GM12878 (cell line): Measurements from ENCODE around the gene HOXD13. TPM values are rescaled to one million over a fixed set of nuclear protein-coding genes. Genes with fewer than 3 reads are reported as not detected.
A peak's percentile ranks its signal among the peaks of the same experiment; 100 is the strongest.

ENCODE experiments used
- ATAC-seq: fragments of 200-7000 bp; cut with Tn5 transposase; 3 replicates; pipeline ENCODE4 v1.9.1; 2020; ENCODE audit warnings: mild to moderate bottlenecking, moderate library complexity
- BruUV-seq: library from RNA; stranded (reverse); fragments of 400-500 nt; replicated peaks from 2 replicates; lab custom pipeline; 2021; lab: Mats Ljungman, UMichigan
- CTCF ChIA-PET: fragments of 300-600 bp; sonication (Branson Sonifier 250); formaldehyde crosslinking; extraction: SDS; loops from one replicate; lab custom pipeline; 2021; ENCODE audit warnings: inconsistent platforms; lab: Yijun Ruan, JAX
- POLR2A ChIA-PET: fragments of 350-600 bp; formaldehyde crosslinking; extraction: SDS; loops from one replicate; lab custom pipeline; 2021; ENCODE audit warnings: inconsistent platforms; lab: Charles Lee
- RAD21 ChIA-PET: fragments of 300-600 bp; sonication (Branson Sonifier 250); formaldehyde crosslinking; loops from one replicate; lab custom pipeline; 2023; ENCODE audit warnings: antibody characterized with exemption; ENCODE audit not compliant: unreplicated experiment; lab: Charles Lee
- SMC1A ChIA-PET: fragments of 300-600 bp; sonication (Branson Sonifier 250); formaldehyde crosslinking; loops from one replicate; lab custom pipeline; 2023; ENCODE audit not compliant: unreplicated experiment, uncharacterized antibody; lab: Charles Lee
- DNase-seq: peaks from one replicate; pipeline ENCODE4 v3.0.0-alpha.2; 2011; ENCODE audit warnings: low read depth, low spot score
- FAIRE-seq: peaks from 3 replicates; lab custom pipeline; 2011; peaks lifted over from hg19 to GRCh38; lab: Jason Lieb, UNC
- H2AFZ ChIP-seq: 2 replicates; pipeline ENCODE4 v1.6.0; 2011; ENCODE audit warnings: low read depth, low read length, control low read depth; ENCODE audit not compliant: control insufficient read depth
- H3K27ac ChIP-seq: 2 replicates; pipeline ENCODE4 v1.5.1; 2011; ENCODE audit warnings: control low read depth; ENCODE audit not compliant: control insufficient read depth, insufficient read depth
- H3K27me3 ChIP-seq, 2 experiments: replicated peaks in 1 of 2; 2 replicates each; pipeline versions ENCODE4 v1.6.0 to v1.6.1; 2011; ENCODE audit warnings: low read length in 1 of 2; ENCODE audit not compliant: control insufficient read depth in 2 of 2, insufficient read depth in 2 of 2
- H3K36me3 ChIP-seq, 2 experiments: 2 replicates each; pipeline ENCODE4 v1.5.1; 2011; ENCODE audit warnings: low read length in 1 of 2; ENCODE audit not compliant: control insufficient read depth in 2 of 2, insufficient read depth in 2 of 2
- H3K4me1 ChIP-seq: 2 replicates; pipeline ENCODE4 v1.6.1; 2011; ENCODE audit warnings: mild to moderate bottlenecking, low read length, moderate library complexity, mixed read lengths; ENCODE audit not compliant: control insufficient read depth, insufficient read depth
- H3K4me2 ChIP-seq: 2 replicates; pipeline ENCODE4 v1.6.0; 2011; ENCODE audit warnings: control low read depth; ENCODE audit not compliant: control insufficient read depth, insufficient read depth
- H3K4me3 ChIP-seq: fragments of 200-600 bp; sonication (generic); 2 replicates; pipeline ENCODE4 v1.5.1; 2016
- H3K79me2 ChIP-seq: 2 replicates; pipeline ENCODE4 v1.6.0; 2011; ENCODE audit warnings: low read length; ENCODE audit not compliant: control insufficient read depth, insufficient read depth
- H3K9ac ChIP-seq: 2 replicates; pipeline ENCODE4 v1.8.0; 2011; ENCODE audit warnings: low read length, control low read depth, mixed read lengths; ENCODE audit not compliant: control insufficient read depth, insufficient read depth
- H3K9me3 ChIP-seq: replicated peaks from 3 replicates; pipeline ENCODE4 v1.5.1; 2011; ENCODE audit warnings: mild to moderate bottlenecking, low read length; ENCODE audit not compliant: control insufficient read depth, insufficient read depth
- H4K20me1 ChIP-seq: 2 replicates; pipeline ENCODE4 v1.6.0; 2011; ENCODE audit not compliant: control insufficient read depth, insufficient read depth
- CBX3 ChIP-seq: fragments of 200-600 bp; sonication (generic); IDR thresholded peaks from 2 replicates; pipeline ENCODE4 v1.6.1; 2016; ENCODE audit warnings: low read depth, borderline replicate concordance
- ESRRA ChIP-seq: IDR thresholded peaks from 2 replicates; pipeline ENCODE4 v1.6.1; 2012; ENCODE audit warnings: mild to moderate bottlenecking, low read length, improper control_type of control experiment
- MAX ChIP-seq: IDR thresholded peaks from 2 replicates; pipeline ENCODE4 v1.6.1; 2012; ENCODE audit warnings: low read depth, low read length, improper control_type of control experiment
- POLR2AphosphoS2 ChIP-seq: IDR thresholded peaks from 2 replicates; pipeline ENCODE4 v1.6.1; 2011; ENCODE audit warnings: low read depth, mild to moderate bottlenecking, low read length, improper control_type of control experiment, moderate library complexity
- SKIL ChIP-seq: fragments of 450-650 bp; IDR thresholded peaks from 2 replicates; pipeline ENCODE4 v1.6.1; 2017; ENCODE audit warnings: mild to moderate bottlenecking, low read depth, inconsistent platforms; ENCODE audit not compliant: poor library complexity, severe bottlenecking
- SUPT20H ChIP-seq: IDR thresholded peaks from 2 replicates; pipeline ENCODE4 v1.6.1; 2011; ENCODE audit warnings: low read depth, mild to moderate bottlenecking, low read length, moderate library complexity, borderline replicate concordance; ENCODE audit not compliant: control insufficient read depth
- ZBTB4 ChIP-seq: fragments of 450-650 bp; formaldehyde crosslinking; IDR thresholded peaks from 2 replicates; pipeline ENCODE4 v1.4.0; 2022; ENCODE audit warnings: mild to moderate bottlenecking, moderate library complexity
- ZNF207 ChIP-seq: fragments of 450-650 bp; IDR thresholded peaks from 2 replicates; pipeline ENCODE4 v1.6.1; 2014; ENCODE audit warnings: antibody characterized with exemption, mild to moderate bottlenecking, borderline replicate concordance
- WGBS: methylation state at CpG from one replicate; pipeline ENCODE4 v1.1.6; 2016; ENCODE audit warnings: low lambda C conversion rate; ENCODE audit not compliant: insufficient replicate concordance, insufficient coverage; ENCODE audit errors: missing lambda C conversion rate; 5-methylcytosine and 5-hydroxymethylcytosine counted together
- in situ Hi-C: fragments of 300-500 bp; cut with MboI; formaldehyde crosslinking; loops from 9 replicates; pipeline ENCODE4 v1.14.3; 2018; ENCODE audit warnings: mixed read lengths
- intact Hi-C: fragments of 100-400 bp; cut with micrococcal nuclease; formaldehyde crosslinking; loops from one replicate; pipeline ENCODE4 v1.14.2; 2022; ENCODE audit not compliant: unreplicated experiment
- polyA plus RNA-seq, 11 experiments: library from polyadenylated mRNA; depleted of rRNA in 4 of 11; unstranded in 6 of 11; stranded (reverse) in 5 of 11; fragments of >200 nt; fragmentation: Nextera tagmentation in 4 of 11; fragmentation: Illumina TruSeq in 1 of 11; extraction: Ambion mirVana in 4 of 11; extraction: Trizol in 1 of 11; gene quantifications; 1 replicate in 1 of 11; 2 replicates in 10 of 11; pipeline versions ENCODE4 v1.2.1 to v1.2.3, GENCODE V29; 2011 to 2016; ENCODE audit warnings: inconsistent platforms in 2 of 11, missing spikeins in 2 of 11, low read depth in 1 of 11
- total RNA-seq, 4 experiments: library from RNA; depleted of rRNA in 3 of 4; stranded (reverse); fragments of >200 nt in 3 of 4; fragmentation: Illumina TruSeq in 1 of 4; extraction: Trizol in 1 of 4; gene quantifications; 2 replicates each; pipeline versions ENCODE4 v1.2.1 to v1.2.3, GENCODE V29; 2013 to 2021
- TF ChIP-seq, protein P1 (sequence below): IDR thresholded peaks from 2 replicates; pipeline ENCODE4 v1.6.1; 2012; ENCODE audit warnings: low read depth, low read length, improper control_type of control experiment

HOXD13 gene
- total and polyA plus RNA-seq, 10 of the 15 experiments (the other 5 are each of a cell fraction or from before 2014, with no cell fraction given): not detected

- TF ChIP-seq, protein P1, sequence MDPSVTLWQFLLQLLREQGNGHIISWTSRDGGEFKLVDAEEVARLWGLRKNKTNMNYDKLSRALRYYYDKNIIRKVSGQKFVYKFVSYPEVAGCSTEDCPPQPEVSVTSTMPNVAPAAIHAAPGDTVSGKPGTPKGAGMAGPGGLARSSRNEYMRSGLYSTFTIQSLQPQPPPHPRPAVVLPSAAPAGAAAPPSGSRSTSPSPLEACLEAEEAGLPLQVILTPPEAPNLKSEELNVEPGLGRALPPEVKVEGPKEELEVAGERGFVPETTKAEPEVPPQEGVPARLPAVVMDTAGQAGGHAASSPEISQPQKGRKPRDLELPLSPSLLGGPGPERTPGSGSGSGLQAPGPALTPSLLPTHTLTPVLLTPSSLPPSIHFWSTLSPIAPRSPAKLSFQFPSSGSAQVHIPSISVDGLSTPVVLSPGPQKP: no peak
Measured at GRCh38 chr2:176138923-176139660, 46.6 kb downstream of the HOXD13 start (continued).

DNA sequence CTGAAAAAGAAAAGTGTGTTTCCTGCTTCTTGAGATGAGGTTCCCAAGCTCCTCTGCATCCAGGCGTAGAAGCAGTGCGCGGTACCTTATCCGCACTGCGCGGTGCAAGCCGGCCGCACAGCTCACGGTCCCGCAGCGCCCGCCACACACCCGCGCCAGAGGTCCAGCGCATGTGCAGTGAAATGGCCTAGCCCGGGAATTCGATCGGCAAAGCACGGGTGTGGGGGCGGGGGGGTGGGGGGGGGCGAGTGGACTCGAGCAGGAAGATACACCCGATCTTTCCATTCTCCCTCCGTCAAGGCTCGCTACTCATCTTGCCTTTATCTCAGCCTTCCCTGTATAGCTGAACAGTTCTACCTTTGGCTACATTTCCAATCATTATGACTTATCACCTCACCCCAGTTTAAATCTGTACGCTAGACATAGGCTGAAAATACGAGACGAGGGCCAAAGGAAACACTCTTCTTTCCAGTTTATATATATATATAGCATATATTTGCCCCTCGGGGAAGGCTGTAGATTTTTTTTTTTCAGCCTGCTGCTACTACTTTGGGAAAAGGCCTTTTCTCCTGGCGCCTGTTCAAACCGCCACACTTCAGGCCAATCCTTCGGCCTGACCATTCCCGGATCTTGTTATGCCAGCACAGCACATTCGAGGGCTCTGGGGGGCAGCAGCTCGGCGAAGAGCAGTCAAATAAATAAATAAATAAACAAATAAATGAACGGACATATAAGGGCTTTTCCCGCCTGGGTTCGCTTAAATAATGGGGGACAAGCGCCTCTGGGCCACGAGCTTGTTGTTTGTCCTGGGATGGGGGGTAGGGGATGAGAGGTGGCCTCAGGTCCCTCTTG lies 47.4 kb downstream of the HOXD13 start:
- peak overlapping the region; percentile 37; the same call in 1 of the 2 replicates for H3K4me3 ChIP-seq
- H3K4me1 ChIP-seq: no peaks in the 10 kb centered on the region
- ChIA-PET POLR2A (interaction anchor here (0.6 kb wide), 1 partner anchor 512 kb away, joined by 4 read pairs; no protein-coding TSS in a partner anchor), RAD21 (interaction anchor here (0.6 to 5.9 kb wide), 27 partner anchors 11 to 1009 kb away, joined by 3 to 103 read pairs (median 5); no protein-coding TSS in a partner anchor), CTCF (interaction anchor here (0.6 to 8.6 kb wide), 41 partner anchors 8 to 1415 kb away, joined by 3 to 157 read pairs (median 5); no protein-coding TSS in a partner anchor), SMC1A (interaction anchor here (0.6 to 5.3 kb wide), 21 partner anchors 9 to 1018 kb away, joined by 3 to 58 read pairs (median 3); no protein-coding TSS in a partner anchor)
- no TSS peak for BruUV-seq
- H3K4me2 ChIP-seq: peak overlapping the region; percentile 73
- FAIRE-seq (no peak), DNase-seq (no peak), ATAC-seq (no peak)
- H3K27ac ChIP-seq: no peak overlapping the region
- in situ Hi-C loops: loop anchor here (5.0 to 25.0 kb wide), 3 partner anchors 317 to 1197 kb away; no protein-coding TSS in a partner anchor
- peak overlapping the region; percentile 74 for H2AFZ ChIP-seq
- H3K79me2 ChIP-seq: no peaks in the 10 kb centered on the region
- H3K36me3 ChIP-seq: no peaks in the 10 kb centered on the region
- no peaks in the 10 kb centered on the region; the same call in 2 of the 3 replicates for H3K9me3 ChIP-seq
- H4K20me1 ChIP-seq: no peaks in the 10 kb centered on the region
- intact Hi-C loops: loop anchor here (1.0 to 5.0 kb wide), 6 partner anchors 242 to 1007 kb away; no protein-coding TSS in a partner anchor
- peaks cover under 1 to 11% of the 10 kb centered on the region in 2 experiments for H3K27me3 ChIP-seq
- 58% methylated on average over 35 of the region's 41 CpGs for WGBS
- H3K9ac ChIP-seq: no peak overlapping the region
- TF ChIP-seq CBX3 (no peak), MAX (no peak), SUPT20H (no peak), ZNF207 (no peak), ESRRA (no peak), POLR2AphosphoS2 (no peak), SKIL (no peak), ZBTB4 (no peak)
